Right lobe of liver (tissue), 6 donors: Measurements from ENCODE around the gene NOTCH3. TPM values are rescaled to one million over a fixed set of nuclear protein-coding genes. Genes with fewer than 3 reads are reported as not detected.

Source experiments
- ATAC-seq, 4 donors: fragments of 200-7000 bp; cut with Tn5 transposase; one replicate each; pipeline ENCODE4 v1.9.1; 2020; ENCODE audit warnings: mild to moderate bottlenecking in 4 of 4, moderate library complexity in 4 of 4
- DNase-seq, 3 donors: peaks; one replicate each; pipeline ENCODE4 v3.0.0-alpha.2; 2020
- H3K27ac ChIP-seq, 3 donors: fragments of 200-600 bp; one replicate each; pipeline ENCODE4 v1.8.0; 2022
- H3K27me3 ChIP-seq, 2 donors: fragments of 200-600 bp; one replicate each; pipeline ENCODE4 v1.8.0; 2022
- H3K36me3 ChIP-seq, 4 donors: fragments of 200-600 bp; sonication (generic) in 1 of 4; one replicate each; pipeline versions ENCODE4 v1.5.1 to v1.8.0; 2017 to 2022; ENCODE audit warnings: control low read depth in 1 of 4
- H3K4me1 ChIP-seq, 4 donors: fragments of 200-600 bp; sonication (generic) in 1 of 4; one replicate each; pipeline versions ENCODE4 v1.5.1 to v1.8.0; 2017 to 2022; ENCODE audit warnings: control low read depth in 1 of 4
- H3K4me3 ChIP-seq, 3 donors: fragments of 200-600 bp; one replicate each; pipeline ENCODE4 v1.8.0; 2022
- H3K9me3 ChIP-seq, 4 donors: fragments of 200-600 bp; sonication (generic) in 1 of 4; one replicate each; pipeline versions ENCODE4 v1.5.1 to v1.8.0; 2017 to 2022; ENCODE audit warnings: control low read depth in 1 of 4
- CTCF ChIP-seq, 4 donors: fragments of 200-600 bp in 3 of 4; fragments of 450-650 bp in 1 of 4; IDR thresholded peaks; one replicate each; pipeline versions ENCODE4 v1.5.1 to v1.8.0; 2016 to 2022; ENCODE audit warnings: antibody characterized with exemption in 4 of 4, mild to moderate bottlenecking in 2 of 4
- POLR2A ChIP-seq: fragments of 450-650 bp; IDR thresholded peaks from one replicate; pipeline ENCODE4 v1.6.1; 2017; ENCODE audit warnings: antibody characterized with exemption, mild to moderate bottlenecking
- WGBS: methylation state at CpG from one replicate; pipeline ENCODE4 v1.1.6; 2018; ENCODE audit warnings: low coverage, low lambda C conversion rate; ENCODE audit not compliant: insufficient coverage; ENCODE audit errors: missing lambda C conversion rate; 5-methylcytosine and 5-hydroxymethylcytosine counted together
- intact Hi-C, 2 donors: fragments of 100-400 bp; cut with DNase I; formaldehyde crosslinking; loops; one replicate each; pipeline versions ENCODE4 v1.11.2 to v1.14.1; 2022
- long read RNA-seq: library from polyadenylated mRNA; unstranded; transcript quantifications from one replicate; pipeline ENCODE4 v2.0.0, GENCODE V29; 2019
- total RNA-seq, 6 experiments: library from RNA; depleted of rRNA in 2 of 6; stranded (reverse); fragments of >200 nt in 2 of 6; fragmentation: NEBNext Ultra II Directional in 3 of 6; extraction: Animal tissue kit (Norgen Biotek cat#: 25700) in 3 of 6; gene quantifications; one replicate each; pipeline versions ENCODE4 v1.1.0 to v1.2.4, GENCODE V29; 2016 to 2023
- donor health status: DM: no; HTN: yes; CAD: no.
- donor health status: DM: no; HTN: no; CAD: no.
- donor health status: DM: no; HTN: no; CAD: no.
- donor health status: DM: no; HTN: yes; CAD: no.
- donor health status: DM: no; HTN: yes; CAD: no.

Gene NOTCH3
- total RNA-seq: 1 to 10 TPM; 1.7 to 6.7 (median 2.4) TPM
- long read RNA-seq: 0 reads

GRCh38 chr19:15200553-15201364, at the start of gene NOTCH3:
TSS of gene NOTCH3 (minus strand) at chr19:15200995. CDS start at chr19:15200905, 90 bp downstream.
- WGBS: 12% methylated on average over 15 of the region's 74 CpGs
- H3K27me3 ChIP-seq: peaks cover 0 to 7% of the 10 kb centered on the region in 2 donors
- intact Hi-C loops: no loop called here
- H3K27ac ChIP-seq: no peak within 1 kb of the TSS
- no peak for DNase-seq
- peaks cover 0 to 6% (median 1%) of the 10 kb centered on the region in 4 donors for H3K4me1 ChIP-seq
- ATAC-seq: peak in 2 of 4 donors; percentile 25 to 31
- TF ChIP-seq CTCF (IDR thresholded peaks at IDR 0.05): no peak
- TF ChIP-seq POLR2A: no peak
- H3K4me3 ChIP-seq: peak within 1 kb of the TSS; percentile 14 to 40 (median 23)
- H3K36me3 ChIP-seq: no peaks in the 10 kb centered on the region
- no peaks in the 10 kb centered on the region for H3K9me3 ChIP-seq

GRCh38 chr19:15250640-15250993, 49.8 kb upstream of the NOTCH3 start:
- H3K27me3 ChIP-seq: no peaks in the 10 kb centered on the region
- WGBS: 43% methylated on average over 1 of the region's 1 CpG
- peaks cover 12 to 59% (median 32%) of the 10 kb centered on the region in 4 donors for H3K36me3 ChIP-seq
- peak overlapping the region in 2 of 3 donors; percentile 52 to 67 for H3K27ac ChIP-seq
- peaks cover 0 to 34% (median 20%) of the 10 kb centered on the region in 4 donors for H3K4me1 ChIP-seq
- no peak overlapping the region for H3K4me3 ChIP-seq
- no peak for ATAC-seq
- no peak for DNase-seq
- intact Hi-C loops: no loop called here
- no peaks in the 10 kb centered on the region for H3K9me3 ChIP-seq
- TF ChIP-seq CTCF (IDR thresholded peaks at IDR 0.05) (no peak), POLR2A (no peak)

- peaks cover 0 to 34% (median 20%) of the 10 kb centered on the region in 4 donors for H3K4me1 ChIP-seq
Measured at GRCh38 chr19:15249972-15250639, 49.3 kb upstream of the NOTCH3 start.

GRCh38 chr19:15249528-15249874, 48.7 kb upstream of the NOTCH3 start:
- intact Hi-C loops: loop anchor here in 1 of 2 donors (10.0 kb wide), 1 partner anchor 305 kb away; no protein-coding TSS in a partner anchor
- TF ChIP-seq CTCF (IDR thresholded peaks at IDR 0.05) (no peak), POLR2A (no peak)
- ATAC-seq (no peak), DNase-seq (no peak)
- Histone ChIP-seq H3K27ac (peak overlapping the region; percentile 52 to 67 (median 60)), H3K36me3 (peaks cover 5 to 58% (median 27%) of the 10 kb centered on the region in 4 donors), H3K4me3 (no peak overlapping the region), H3K9me3 (no peaks in the 10 kb centered on the region), H3K4me1 (peaks cover 0 to 34% (median 20%) of the 10 kb centered on the region in 4 donors), H3K27me3 (no peaks in the 10 kb centered on the region)
- 100% methylated on average over 1 of the region's 6 CpGs for WGBS

More at GRCh38 chr19:15249972-15250639, 49.3 kb upstream of the NOTCH3 start:
- Histone ChIP-seq H3K9me3 (no peaks in the 10 kb centered on the region), H3K27me3 (no peaks in the 10 kb centered on the region), H3K4me3 (no peak overlapping the region), H3K27ac (peak overlapping the region in 2 of 3 donors; percentile 52 to 67), H3K36me3 (peaks cover 8 to 59% (median 31%) of the 10 kb centered on the region in 4 donors)
- intact Hi-C loops: loop anchor here in 1 of 2 donors (10.0 kb wide), 1 partner anchor 305 kb away; no protein-coding TSS in a partner anchor
- DNase-seq (no peak), ATAC-seq (no peak)
- WGBS: 60% methylated on average over 13 of the region's 15 CpGs
- TF ChIP-seq CTCF (IDR thresholded peaks at IDR 0.05): no peak
- TF ChIP-seq POLR2A: no peak
